GM21737 (cell line): ENCODE results near the gene ALPP.

Experiments
- ATAC-seq: cut with Tn5 transposase; IDR thresholded peaks from one replicate; pipeline ENCODE4 v1.9.1; 2021; ENCODE audit warnings: mild to moderate bottlenecking, moderate library complexity; ENCODE audit not compliant: unreplicated experiment

ALPP gene

GRCh38 chr2:232340171-232340935 lies 38.2 kb upstream of the ALPP start:
- no peak for ATAC-seq

DNA sequence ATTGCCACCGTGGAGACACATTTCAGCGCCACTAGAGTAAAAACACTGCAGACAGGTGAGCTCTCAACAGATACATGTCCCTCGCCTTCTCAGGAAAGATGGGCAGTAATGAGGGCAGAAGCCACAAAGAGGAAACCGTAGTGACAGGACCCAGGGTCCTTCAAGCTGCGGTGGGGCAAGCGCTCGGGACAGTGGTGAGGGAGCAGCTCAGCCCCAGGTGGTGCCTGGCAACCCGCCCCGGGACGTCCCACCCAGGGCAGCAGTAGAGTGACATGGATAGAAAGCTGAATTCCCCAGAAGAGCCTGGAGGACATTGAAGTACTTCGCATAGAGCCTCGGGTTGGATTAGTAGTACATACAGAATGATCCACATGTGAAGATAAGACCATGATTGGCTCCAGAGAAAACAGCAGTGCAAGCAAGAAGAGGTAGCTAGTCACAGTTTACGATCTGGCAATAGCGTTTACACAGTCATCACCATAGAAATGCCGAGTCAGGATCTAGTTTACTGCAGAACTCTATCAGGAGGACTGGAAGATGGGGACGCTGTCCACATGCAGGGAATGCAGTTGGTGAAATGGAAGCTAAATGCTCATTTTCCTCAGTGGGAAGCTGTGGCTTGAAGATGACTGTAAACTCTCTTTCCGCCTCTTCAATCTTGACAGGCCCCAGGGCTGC lies 37.4 kb upstream of the ALPP start:
- ATAC-seq, result no peak

- ATAC-seq, result no peak
Measured at GRCh38 chr2:232341739-232342126, 36.8 kb upstream of the ALPP start.

DNA sequence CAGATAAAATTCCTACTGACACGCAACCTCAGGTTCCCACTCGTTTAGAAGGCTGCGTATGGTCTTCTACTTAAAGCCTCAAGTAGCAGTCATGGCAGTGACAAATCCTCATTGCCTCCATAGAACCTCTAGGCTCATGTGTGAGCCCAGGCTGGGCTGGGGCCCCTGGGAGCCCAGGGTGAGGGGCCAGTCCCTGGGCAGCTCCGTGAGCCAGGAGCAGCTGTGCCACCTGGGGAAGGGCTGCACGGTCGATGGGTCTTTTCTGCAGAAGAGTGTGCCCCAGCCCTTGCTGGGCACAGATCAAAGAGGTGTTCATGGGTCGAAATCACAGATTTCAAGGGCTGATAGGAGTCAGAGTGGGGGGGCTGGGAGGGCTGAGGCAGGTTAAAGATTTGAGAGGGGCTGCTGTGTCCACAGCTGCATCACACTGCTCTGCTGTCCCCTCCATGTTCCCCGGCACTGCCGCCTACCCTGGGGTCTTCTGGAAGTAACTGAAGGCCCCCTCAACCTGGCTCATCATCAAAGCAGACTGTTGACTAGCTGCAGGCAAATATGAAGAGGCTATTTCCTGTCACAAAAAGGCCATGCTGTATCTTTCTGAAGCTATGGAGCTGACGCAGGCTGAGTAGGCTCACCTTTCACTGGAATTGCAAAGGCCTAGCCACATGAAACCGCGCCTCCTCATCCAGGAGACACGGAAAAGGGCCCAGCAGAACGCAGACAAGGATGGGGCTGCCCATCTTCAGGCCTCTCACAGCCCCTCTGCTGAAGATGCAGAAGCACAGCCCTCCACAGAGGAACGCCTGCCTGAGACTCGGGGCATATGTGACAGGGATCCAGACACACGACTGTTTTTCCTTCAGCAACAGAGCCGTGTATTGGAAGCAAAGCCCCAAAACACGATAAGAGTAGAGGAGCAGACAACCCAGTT lies 35.7 kb upstream of the ALPP start:
- no peak for ATAC-seq

GRCh38 chr2:232343821-232344220 lies 34.7 kb upstream of the ALPP start:
- no peak for ATAC-seq

GRCh38 chr2:232345251-232345650 lies 33.3 kb upstream of the ALPP start:
- no peak for ATAC-seq

DNA sequence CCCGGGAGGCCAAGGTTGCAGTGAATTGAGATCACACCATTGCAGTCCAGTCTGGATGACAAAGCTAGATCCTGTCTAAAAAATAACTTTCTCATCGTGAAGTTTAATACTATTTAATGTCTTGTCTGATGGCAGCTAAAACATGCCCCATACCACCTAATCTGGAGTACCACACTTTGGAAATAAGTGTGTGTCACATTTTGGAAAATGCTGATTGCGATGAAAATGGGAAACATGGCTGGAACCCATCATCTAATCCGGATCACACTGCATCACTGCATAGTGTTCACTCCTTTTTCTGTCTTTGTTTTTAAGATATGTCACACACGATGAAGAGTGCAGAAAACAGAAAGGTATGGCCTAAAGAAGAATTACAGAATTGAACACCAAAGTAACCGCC lies 31.2 kb upstream of the ALPP start:
- ATAC-seq, result no peak

DNA sequence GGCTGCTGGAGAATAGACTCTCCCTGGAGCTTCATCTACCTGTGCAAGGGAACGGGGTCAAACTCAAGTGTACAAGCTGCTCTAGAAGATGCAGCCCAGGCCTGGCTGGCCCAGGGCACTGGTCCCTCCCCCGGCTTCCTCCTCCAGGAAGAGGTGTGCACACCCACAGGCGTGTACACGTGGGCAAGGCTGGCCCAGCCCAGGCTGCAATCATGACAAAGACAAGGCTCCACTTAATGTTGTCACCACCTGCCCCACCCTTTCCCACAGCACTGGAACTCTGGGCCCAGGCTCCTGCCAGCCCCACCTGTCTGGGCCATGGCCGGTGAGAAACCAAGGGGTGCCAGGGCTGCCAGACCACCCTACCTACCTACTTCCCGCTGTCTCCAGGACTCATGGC lies 29.6 kb upstream of the ALPP start:
- ATAC-seq, result no peak

GRCh38 chr2:232349546-232349945 lies 29.0 kb upstream of the ALPP start:
- no peak for ATAC-seq

- ATAC-seq, result no peak
Measured at GRCh38 chr2:232349946-232350635, 28.5 kb upstream of the ALPP start.

DNA sequence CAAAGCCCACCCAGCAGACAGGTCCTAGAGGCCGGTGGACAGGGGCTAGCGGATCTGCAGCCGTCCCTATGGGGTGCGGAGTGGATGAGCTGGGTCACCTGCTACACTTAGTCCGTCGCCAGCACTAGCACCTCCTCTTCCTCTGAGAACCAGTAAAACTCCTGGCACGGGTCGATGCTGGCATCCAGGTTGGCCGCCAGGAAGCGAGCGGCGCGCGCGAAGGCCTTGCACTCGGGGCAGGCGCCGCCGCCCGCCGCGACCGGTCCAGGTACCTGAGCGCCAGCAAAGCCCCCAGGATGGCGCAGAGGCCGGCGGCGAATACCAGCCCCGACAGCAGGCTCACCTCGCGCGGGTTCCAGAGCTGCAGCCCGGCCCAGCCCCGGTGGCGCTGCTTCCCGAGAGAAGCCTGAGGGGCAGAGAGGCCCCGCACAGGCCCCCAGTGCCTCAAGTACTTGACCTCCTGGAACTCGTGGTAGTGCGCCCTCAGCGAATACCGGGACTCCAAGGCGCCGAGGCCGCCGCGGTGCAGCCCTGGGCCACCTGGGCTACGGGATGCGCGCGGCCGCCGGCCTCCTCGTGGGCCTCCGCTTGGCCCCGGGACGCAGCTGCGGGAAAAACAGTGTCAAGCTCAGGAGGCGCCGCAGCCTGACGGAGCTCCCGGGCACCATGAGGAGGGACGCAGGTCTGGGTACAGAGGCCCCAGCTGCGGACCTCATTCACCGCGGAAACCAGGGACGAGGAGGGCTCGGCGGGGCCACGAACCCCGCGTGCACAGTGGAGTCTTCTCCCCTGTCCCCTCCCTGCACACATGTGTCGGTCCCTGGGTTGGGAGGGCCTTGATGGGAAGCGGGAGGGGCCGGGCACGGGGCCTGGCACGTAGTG lies 27.5 kb upstream of the ALPP start:
- ATAC-seq, result no peak

DNA sequence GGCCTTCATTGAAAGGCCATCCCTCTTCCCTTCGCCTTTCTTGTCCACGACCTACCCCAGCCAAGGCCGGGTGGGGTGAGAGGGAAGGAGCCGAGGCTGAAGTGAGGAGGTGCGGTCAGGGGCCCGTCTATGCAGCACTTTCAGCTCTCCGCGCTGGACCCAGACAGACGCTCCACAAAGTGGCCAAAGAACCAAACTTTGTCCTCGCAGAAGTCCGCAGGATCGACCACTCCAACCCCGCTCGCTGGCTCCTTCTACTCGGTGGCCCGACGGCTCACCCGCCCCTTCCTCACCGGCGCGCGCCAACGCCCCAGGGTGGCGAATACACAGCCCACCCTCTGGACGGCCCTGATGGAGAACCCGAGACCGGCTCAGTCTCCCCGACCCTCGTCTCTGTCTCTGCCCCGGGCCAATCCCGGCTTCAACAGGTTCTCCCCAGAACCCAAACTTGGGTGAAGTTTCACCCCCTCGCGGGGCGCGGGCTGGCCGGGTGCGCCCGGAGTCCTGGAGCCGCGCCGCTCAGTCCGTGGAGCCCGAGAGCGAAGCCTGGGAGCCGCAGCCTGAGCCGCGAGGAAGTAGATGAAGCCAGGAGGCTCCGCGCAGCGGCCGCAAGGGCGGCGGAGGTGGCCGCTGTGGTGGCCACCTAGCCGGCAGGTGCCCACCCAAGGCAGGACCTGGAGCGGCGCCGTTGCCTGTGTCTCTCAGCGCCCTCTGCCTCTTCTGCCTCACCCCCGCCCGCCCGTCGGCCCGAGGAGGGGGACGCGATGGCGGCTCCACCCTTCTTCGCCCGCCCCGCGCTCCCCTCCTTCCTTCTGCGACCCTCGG lies 26.7 kb upstream of the ALPP start:
- no peak for ATAC-seq

GRCh38 chr2:232352511-232353091 lies 25.9 kb upstream of the ALPP start:
- ATAC-seq, result no peak

GRCh38 chr2:232353096-232353495 lies 25.5 kb upstream of the ALPP start:
- ATAC-seq, result no peak

GRCh38 chr2:232353660-232354059 lies 24.9 kb upstream of the ALPP start:
- ATAC-seq, result no peak

GRCh38 chr2:232354069-232354468 lies 24.5 kb upstream of the ALPP start:
- no peak for ATAC-seq

GRCh38 chr2:232361646-232362045 lies 16.9 kb upstream of the ALPP start:
- no peak for ATAC-seq

DNA sequence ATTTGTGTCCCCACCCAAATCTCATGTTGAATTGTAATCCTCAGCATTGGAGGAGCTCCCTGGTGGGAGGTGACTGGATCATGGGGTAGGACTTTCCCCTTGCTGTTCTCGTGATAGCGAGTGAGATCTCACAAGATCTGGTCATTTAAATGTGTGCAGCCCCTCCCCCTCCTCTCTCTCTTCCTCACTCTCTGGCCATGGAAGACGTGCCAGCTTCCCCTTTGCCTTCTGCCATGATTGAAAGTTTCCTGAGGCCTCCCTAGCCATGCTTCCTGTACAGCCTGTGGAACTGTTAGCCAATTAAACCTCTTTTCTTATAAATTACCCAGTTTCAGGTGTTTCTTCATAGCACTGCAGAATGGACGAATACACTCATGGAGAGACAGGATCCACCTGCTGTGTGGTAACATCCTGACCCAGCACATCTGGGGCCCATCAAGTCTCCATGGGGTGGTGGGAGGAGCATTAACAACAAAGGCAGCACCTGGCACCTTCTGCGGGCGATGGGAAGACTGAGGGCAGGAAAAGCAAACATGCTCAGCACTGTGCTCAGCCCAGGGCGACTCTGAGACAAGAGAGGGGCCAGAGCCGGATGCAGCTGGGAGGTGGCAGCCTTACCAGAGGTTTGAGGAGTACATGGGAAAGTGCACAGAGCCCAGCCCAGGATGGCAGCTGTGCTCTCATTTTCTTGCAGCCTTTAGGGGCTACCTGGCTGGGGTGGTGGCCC lies 16.2 kb upstream of the ALPP start:
- ATAC-seq, result no peak
